GM20431 (cell line): ENCODE measurements around the gene TRIL.

Experiments
- in situ Hi-C: fragments of 300-500 bp; cut with MseI, MboI; formaldehyde crosslinking; loops from one replicate; pipeline ENCODE4 v1.15.0; 2020; ENCODE audit warnings: low sequenced_read_pairs; ENCODE audit not compliant: unreplicated experiment

TRIL gene, protein sequence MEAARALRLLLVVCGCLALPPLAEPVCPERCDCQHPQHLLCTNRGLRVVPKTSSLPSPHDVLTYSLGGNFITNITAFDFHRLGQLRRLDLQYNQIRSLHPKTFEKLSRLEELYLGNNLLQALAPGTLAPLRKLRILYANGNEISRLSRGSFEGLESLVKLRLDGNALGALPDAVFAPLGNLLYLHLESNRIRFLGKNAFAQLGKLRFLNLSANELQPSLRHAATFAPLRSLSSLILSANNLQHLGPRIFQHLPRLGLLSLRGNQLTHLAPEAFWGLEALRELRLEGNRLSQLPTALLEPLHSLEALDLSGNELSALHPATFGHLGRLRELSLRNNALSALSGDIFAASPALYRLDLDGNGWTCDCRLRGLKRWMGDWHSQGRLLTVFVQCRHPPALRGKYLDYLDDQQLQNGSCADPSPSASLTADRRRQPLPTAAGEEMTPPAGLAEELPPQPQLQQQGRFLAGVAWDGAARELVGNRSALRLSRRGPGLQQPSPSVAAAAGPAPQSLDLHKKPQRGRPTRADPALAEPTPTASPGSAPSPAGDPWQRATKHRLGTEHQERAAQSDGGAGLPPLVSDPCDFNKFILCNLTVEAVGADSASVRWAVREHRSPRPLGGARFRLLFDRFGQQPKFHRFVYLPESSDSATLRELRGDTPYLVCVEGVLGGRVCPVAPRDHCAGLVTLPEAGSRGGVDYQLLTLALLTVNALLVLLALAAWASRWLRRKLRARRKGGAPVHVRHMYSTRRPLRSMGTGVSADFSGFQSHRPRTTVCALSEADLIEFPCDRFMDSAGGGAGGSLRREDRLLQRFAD

DNA sequence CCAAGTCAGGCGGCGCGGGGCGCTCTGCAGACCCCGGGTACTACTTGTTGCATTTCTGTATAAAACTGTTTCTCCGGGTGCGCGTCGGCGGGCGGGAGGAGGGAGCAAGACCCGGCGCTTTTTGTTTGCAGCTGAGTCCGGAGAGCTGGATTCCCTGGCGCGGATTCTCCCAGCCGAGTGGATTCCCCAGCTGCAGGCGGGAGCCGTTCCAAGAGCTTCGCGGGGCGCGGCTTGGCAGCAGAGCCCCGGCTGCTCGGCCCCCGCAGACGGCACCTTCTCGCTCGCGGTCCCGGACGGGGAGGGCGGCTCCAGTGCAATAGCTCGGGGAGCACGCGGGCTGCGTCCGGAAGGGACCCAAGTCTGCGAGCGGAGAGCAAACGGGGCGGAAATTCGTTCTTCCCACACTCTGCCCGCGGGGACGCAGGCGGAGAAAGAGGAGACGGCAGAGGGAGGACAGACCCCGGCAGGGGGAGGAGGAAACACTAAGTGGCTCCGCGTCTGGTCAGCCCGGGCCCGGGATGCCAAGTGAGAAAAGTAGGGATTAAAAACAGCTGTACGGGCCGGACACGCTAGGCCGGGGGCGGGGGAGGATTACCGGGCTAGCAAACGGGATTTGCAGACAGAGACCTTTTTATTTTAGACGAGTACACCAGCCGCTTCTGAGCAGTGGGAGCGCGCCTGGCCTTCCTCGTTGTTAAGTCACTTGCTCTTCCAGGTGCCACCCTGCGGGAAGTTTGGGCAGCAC lies at the start of gene TRIL:
TSS of gene TRIL (minus strand) at position 96 of the 745 bp plus-strand sequence. CDS start 284 bp downstream, outside the sequence.
- in situ Hi-C loops: no loop called here

DNA sequence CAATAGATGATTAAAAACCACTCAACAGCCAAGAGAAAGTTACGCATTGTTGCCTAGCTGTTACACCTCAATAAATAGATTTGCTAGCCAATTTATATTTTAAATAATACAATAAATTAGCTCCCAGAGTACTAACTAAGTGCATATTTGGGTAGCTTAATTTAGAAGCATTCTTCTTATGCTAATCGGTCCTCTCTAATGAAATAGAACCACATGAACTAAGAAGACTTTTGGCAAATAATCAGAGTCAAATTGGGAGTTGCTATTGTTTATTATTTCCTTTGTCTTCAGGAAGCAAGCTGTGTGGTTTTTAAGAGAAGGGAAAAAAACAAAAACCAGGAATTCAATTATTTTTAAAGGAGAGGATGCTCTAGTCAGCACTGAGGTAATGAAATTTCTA lies 49.0 kb upstream of the TRIL start:
- in situ Hi-C loops: no loop called here

DNA sequence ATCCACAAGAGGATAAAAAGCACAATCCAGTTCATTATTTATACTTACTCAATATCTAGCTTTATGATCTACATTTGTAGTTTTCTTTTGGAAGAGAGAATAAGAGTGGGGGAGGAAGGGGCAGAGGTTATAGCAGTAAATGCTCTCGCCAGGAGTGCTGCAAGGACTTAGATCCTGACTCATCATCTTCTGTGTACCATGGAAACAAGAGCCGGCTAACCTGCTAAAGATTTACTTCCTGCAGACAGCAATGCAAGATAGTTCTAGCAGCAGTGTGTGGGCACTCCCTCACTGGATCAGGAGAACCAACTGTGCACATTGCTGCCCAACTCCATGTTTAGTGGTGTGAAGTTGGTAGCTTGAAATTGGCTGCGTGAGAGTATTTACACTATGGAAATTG lies 47.7 kb upstream of the TRIL start:
- in situ Hi-C loops: no loop called here

DNA sequence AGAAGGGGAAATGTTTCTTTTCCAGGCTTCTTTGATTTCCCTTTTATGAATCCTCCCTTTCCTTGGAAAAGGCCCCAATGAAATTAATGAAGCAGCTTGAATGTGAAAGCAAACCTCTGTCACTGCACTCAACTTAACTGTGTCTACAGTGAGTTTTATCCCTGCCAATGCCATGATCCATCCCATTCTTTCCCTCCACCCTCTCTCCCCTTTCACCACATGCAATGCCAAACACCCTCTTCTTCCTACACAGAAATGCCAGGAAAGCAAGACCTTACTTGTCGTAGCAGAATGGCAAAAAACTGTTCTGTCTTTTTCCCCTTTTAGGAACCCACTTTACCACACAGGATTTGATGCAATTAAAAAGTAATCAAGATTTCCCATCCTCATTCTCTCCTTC lies 47.3 kb upstream of the TRIL start:
- in situ Hi-C loops: no loop called here

DNA sequence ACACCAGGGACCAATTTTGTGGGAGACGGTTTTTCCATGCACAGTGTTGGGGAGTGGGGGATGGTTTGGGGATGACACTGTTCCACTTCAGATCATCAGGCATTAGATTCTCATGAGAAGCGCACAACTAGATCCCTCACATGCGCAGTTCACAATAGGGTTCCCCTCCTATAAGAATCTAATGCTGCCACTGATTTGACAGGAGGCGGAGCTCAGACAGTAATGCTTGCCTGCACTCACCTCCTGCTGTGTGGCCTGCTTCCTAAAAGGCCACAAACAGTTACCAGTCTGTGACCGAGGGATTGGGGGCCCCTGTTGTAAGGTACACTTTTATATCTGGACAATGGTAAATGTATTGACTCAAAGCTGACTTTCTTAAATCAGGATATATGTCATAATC lies 45.6 kb upstream of the TRIL start:
- in situ Hi-C loops: no loop called here

DNA sequence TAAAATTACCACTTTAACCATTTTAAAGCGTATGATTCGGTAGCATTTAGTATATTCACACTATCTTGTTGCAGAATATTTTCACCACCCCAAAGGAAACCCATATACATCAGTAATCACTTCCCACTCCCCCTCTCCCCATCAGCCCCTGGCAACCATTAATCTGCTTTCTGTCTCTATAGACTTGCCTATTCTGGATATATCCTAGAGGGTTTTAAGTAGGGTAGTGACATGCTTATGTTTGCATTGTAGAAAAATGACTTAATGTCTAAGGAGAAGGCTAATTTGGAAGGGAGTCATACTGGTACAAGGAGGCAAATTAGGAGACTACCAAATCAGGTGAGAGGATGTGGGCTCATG lies 42.6 kb upstream of the TRIL start:
- in situ Hi-C loops: no loop called here

DNA sequence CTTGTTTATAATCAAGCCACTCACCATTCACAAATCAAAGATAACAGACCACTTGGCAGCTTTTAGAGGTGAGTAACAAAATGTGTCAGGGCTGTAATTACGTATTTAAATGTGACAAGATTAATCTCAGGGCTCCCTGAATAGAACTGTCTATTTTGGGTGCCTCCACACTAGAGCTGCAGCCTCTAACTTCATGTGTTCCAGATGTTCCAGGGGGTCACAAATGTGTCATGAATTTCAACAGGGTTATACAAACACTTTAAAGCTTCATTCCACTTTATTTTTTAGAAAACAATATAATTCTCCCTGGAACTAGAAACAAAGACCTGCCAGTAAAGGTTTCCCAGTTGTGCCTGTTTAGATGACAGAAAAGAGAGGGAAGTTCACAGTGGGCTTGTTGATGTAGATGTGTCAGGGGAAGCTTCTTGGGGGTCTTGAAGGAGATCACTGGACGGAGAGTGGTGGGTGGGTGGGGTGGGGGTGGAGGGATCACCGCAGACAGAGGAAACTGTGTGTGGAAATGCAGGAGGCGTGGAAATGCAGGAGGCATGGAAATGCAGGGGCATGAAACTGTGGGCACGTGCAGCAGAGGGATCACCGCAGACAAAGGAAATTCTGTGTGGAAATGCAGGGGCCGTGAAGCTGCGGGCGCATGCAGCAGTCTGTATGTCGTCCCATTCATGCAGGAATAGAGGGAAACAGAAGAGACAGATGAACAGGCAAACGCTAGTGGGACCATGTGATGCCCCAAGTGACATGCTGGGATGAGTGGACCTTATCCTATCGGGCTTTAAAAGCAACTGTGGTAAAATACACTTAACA lies 42.0 kb upstream of the TRIL start:
- in situ Hi-C loops: no loop called here

DNA sequence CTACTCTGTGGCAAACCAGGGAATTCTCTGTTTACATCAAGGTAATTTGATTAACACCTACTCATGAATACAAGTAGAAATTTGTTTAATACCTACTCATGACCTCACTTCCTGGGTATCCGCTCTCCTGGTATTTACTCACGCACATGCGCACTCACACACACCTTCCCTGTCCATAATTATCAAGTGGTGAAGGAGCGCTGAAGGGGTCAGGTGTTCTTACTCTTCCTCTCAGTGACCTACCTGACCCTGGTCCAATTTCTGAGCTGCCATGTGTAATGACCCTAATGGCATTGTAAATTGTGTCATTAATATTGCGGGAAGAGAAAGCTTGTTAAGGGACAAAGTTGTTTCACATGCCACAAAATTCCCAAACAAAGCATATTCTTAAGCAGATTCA lies 41.3 kb upstream of the TRIL start:
- in situ Hi-C loops: no loop called here

DNA sequence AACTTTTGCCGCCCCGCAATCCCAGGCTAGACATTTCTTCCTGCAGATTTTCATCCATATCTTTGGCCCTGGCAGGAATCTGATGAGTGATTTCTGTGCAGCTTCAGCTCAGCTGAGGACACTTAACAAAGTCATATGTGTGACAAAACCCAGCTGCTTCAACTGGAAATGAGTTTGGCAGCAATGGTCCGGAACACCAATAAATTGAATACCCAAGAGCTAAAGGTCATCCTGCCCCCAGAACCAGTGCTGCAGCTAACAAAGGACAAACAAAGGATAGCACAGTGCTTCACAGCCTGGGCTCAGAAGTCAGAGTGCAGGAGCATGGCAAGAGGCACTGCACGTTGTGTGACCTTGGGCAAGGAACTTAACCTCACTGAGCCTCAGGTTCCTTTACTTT lies 40.0 kb upstream of the TRIL start:
- in situ Hi-C loops: no loop called here

DNA sequence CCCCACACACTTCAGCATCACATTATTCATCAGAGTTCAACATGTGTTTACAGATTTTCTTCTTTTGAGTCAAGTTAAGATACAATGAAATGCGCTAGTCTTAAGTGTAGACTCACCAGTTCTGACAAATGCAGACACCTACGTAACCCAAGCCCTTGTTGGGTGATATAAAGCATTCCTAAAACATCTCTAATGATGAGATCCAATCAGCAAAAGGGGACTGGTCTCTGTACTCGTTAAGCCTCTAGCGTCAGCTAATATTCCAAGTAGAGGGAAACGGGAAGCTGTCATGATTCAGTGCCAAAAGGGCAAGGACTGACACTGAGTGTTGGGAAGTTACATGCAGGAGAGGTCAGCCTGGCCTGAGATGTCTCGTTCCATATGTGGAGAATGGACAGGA lies 38.7 kb upstream of the TRIL start:
- in situ Hi-C loops: no loop called here

DNA sequence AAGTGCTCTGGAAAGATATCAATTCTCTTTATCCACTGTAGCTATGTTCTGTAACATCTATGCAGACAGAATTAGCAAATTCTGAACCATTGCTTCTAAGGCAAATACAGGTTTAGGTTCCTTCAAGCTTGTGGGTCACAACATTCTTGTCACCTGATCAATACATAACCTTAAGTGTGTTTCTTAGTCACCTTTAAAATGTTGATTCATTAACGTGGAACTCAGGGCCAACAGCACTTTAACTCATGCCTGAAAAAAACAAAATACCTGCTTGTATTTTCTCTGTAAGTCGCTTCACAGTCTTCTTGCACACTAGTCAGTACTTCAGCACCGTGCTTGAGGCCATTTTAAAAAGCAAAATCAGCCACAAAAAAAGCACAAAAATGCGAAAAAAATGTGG lies 35.2 kb upstream of the TRIL start:
- in situ Hi-C loops: no loop called here

DNA sequence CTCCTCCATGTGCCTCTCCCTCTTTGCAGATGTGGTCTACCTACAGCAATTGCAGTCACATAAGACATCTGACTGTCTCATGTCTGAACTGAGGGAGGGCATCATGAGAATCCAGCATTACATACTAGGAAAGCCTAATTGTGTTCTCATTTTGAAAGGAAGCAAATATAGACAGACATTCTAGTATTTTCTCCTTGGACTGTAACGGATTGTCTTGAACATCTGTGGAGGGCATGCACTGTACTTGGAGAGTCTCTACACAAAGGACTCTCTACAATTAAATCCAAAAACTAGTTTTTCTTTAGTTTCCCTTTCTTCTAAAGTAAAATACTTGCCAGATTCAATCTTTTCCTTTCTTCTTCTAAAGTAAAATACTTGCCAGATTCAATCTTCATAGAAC lies 34.7 kb upstream of the TRIL start:
- in situ Hi-C loops: no loop called here

DNA sequence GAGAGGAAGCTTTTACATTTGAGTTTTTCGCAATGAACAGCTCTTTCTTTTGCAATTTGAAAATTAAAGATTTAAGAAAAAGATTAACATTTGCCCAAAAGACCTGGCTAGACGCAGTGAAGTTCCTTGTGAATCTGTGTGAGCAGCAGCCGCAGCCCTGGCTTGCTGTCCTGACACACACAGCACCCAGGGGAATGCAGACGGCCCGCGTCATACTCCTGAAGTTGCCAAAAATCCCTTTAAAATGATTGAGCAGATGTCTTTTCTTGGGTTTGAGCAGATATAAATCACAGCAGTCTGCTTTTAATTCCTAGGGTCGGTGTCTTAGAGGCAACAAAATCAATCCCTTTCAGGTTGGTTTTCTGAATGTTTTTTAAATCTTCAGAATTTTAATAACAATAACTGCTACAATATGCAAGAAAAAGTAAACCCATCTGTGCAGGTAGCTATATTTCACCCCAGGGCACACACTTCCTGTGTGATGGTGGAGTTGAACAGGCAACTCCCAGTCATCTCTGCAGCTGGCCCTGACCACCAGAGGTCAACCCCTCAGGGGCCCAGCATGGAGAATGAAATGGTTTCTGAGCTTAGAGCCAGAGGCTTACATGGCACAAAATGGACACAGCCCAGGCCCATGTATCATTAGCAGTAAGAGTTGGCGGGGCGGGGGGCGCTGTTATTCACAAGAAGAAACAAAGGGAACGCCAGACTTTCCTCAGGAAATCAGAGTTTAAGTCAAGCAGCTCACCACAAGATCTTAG lies 32.2 kb upstream of the TRIL start:
- in situ Hi-C loops: no loop called here

DNA sequence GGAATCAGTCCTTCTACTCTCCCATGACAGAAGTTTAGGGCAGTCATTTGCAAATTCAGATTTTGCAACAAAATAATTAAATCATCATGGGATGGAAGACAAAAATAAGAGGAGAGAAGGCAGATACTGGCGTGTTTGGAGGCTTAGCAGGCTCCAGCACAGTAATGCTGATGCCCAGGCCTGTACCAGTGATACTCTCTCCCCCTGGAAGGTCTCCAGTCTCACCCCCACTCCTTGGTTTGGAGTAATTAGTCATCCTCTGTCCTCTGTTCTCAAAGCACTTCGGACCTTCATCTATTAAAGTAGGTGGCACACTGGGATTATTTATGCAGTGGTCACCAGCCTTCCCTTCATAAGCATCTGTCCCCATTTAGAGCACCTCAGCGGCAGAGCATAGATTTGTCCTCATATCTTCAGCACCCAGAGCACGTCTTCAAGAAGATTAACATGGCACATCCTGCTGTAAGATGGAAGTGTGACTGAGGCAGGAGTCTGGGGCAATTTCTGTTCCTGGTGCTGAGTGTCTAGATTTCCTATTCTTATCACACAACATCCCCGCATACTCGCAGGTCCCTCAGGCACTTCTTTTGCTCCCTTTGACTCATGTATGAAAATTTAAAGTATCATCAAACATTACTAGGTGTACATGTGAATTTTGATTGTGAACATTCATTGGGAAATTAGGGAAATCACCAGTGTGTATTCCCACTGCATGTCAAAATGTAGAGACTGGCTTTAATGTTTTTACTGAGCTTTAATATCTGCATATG lies 31.3 kb upstream of the TRIL start:
- in situ Hi-C loops: no loop called here

DNA sequence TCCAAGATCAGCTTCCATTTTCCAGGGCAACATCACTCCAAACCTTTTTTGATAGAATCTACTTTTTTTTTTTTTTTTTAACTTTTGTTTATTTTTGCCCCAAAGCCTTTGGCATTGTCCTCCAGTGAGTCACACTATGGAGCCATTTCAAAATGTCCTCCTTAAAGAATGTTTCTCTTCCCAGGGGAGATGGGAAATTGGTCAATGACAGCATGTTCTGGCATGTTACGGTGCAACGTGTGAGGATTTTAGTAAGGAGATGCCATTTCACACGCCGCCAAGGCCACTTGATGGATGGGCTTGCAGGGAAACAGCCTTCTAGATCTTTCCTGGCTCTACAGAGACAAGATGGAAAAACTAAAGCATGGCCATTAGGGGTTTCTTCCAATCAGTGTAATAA lies 30.7 kb upstream of the TRIL start:
- in situ Hi-C loops: no loop called here

DNA sequence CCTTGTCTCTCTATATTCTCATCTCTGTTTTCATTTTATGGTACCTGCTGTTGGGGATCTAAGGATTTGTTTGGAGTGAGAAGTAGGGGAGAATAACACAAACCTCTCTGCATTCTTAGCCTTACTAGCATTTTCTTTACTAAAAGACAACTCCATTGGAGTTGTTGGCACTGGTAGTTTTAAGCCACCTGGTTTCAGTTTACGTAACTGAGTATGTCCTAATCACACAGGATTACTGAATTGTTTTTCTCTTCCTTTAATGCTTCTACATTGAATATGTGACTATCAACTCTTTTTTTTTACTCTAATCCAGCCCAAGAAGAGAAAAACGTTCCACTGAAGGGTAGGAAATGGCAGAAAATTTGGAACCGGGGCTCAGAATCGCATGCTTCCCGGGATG lies 30.0 kb upstream of the TRIL start:
- in situ Hi-C loops: no loop called here

DNA sequence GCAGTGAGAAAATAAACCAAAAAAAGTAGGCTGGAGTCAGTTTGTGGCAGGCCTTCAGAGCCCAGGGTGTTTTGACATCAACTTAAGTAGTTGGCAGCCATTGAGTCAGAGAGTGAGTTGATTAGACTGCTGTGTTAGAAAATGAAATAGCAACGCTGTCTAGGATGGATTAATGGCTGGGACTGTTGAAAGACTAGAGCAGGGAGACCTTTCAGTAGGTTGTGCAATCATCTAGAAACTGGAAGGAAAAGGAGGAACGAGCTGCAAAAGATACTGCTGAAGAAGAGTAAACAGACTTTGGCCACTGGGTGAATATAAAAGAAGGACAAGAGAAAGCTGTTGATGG lies 28.6 kb upstream of the TRIL start:
- in situ Hi-C loops: no loop called here

DNA sequence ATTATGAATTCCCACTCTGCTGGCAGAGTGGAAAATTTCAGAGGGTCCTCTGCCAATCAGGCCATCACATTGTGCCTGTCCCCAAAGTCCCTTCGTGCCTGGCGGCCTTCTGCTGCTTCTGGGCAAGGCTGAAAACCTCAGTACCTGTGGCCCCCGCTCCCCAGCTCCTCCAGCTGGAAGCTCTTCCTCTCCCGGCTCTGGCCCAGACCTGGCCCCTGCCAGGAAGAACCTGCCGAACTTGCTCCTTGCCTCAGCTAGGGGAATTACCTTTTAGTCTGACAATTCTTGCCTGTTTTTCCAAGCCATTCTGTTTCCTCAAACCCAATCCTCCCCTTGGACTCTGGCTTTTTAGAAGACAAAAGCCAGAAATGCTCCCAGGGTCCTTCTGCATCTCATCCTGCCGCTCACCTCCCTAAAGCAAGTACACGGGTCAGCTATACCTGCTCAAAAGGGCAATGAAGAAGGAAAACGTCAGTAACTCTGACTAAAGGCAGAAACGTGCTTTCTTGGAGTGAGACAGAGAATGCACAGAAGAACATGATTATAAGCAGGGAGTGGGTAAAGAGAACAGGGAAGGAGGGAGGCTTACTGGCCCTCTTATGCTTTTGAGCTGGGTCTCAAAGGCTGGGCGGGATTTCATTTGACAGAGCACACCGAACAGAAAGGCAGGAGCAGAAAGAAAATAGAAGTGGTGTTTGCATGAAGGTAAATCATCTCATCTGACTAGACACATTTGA lies 28.1 kb upstream of the TRIL start:
- in situ Hi-C loops: no loop called here
